GM12865 (cell line): ENCODE measurements around the gene DCTN2.
A peak's percentile ranks its signal among the peaks of the same experiment; 100 is the strongest.

Experiments
- DNase-seq: peaks from one replicate; pipeline ENCODE4 v3.0.0; 2010; ENCODE audit warnings: low read depth
- H3K4me3 ChIP-seq: 2 replicates; pipeline ENCODE4 v1.5.1; 2011; ENCODE audit warnings: mild to moderate bottlenecking, low read depth, low read length, control low read depth
- CTCF ChIP-seq: IDR thresholded peaks from 2 replicates; pipeline ENCODE4 v1.5.1; 2011; ENCODE audit warnings: low read length, control low read depth, low read depth, inconsistent platforms; ENCODE audit not compliant: insufficient read depth; ENCODE audit errors: missing control alignments

DCTN2 gene

GRCh38 chr12:57527184-57527583, 19.8 kb downstream of the DCTN2 start:
- no peak overlapping the region for H3K4me3 ChIP-seq
- DNase-seq = no peak
- TF ChIP-seq CTCF = no peak

DNA sequence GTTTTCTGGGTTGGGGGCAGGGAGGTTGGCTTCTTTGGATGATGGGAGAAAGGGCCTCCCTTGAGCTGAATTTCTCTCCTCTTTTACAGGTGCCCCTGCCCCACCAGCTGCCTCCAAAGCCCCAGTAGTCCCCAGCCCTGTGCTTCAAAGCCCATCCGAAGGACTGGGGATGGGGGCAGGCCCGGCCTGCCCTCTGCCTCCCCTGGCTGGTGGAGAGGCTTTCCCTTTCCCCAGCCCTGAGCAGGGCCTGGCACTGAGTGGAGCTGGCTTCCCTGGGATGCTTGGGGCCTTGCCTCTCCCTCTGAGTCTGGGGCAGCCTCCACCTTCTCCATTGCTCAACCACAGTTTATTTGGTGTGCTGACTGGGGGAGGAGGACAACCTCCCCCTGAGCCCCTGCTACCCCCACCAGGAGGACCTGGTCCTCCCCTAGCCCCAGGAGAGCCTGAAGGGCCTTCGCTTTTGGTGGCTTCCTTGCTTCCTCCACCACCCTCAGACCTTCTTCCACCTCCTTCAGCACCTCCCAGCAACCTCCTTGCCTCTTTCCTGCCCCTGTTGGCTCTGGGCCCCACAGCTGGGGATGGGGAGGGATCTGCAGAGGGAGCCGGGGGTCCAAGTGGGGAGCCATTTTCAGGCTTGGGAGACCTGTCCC, 20.4 kb downstream of the DCTN2 start:
- DNase-seq = no peak
- no peak overlapping the region for H3K4me3 ChIP-seq
- TF ChIP-seq CTCF = no peak

DNA sequence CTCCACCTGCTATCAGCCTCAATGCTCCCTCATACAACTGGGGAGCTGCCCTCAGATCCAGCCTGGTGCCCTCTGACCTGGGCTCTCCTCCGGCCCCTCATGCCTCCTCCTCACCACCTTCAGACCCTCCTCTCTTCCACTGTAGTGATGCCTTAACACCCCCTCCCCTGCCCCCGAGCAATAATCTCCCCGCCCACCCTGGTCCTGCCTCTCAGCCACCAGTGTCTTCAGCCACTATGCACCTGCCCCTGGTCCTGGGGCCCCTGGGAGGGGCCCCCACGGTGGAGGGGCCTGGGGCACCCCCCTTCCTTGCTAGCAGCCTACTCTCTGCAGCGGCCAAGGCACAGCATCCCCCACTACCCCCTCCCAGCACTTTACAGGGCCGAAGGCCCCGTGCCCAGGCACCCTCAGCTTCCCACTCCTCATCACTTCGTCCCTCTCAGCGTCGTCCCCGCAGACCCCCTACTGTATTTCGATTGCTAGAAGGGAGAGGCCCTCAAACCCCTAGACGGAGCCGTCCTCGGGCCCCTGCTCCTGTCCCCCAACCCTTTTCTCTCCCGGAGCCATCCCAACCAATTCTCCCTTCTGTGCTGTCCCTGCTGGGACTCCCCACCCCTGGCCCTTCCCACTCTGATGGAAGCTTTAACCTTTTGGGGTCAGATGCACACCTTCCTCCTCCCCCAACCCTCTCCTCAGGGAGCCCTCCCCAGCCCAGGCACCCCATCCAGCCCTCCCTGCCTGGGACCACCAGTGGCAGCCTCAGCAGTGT, 21.2 kb downstream of the DCTN2 start:
- no peak overlapping the region for H3K4me3 ChIP-seq

GRCh38 chr12:57524814-57525614, 22.0 kb downstream of the DCTN2 start:
- DNase-seq = no peak
- no peak for TF ChIP-seq CTCF
- no peak overlapping the region for H3K4me3 ChIP-seq

More for the DNA sequence above, 21.2 kb downstream of the DCTN2 start:
- DNase-seq = no peak
- TF ChIP-seq CTCF = no peak

- no peak for TF ChIP-seq CTCF
- H3K4me3 ChIP-seq = peak overlapping the region; percentile 92
- DNase-seq = peak; percentile 25
Observed at GRCh38 chr12:57523706-57524614, 23.0 kb downstream of the DCTN2 start.
